HEK293 (cell line): ENCODE measurements around the gene ODAD4.

ENCODE experiments used
- EGR2 ChIP-seq: fragments of 450-650 bp; formaldehyde crosslinking; IDR thresholded peaks from 2 replicates; pipeline ENCODE4 v1.5.1; 2016; ENCODE audit warnings: low read depth, missing biosample characterization, missing genetic modification characterization
- GLIS1 ChIP-seq: fragments of 450-650 bp; formaldehyde crosslinking; IDR thresholded peaks from 2 replicates; pipeline ENCODE4 v1.5.1; 2016; ENCODE audit warnings: missing biosample characterization, missing genetic modification characterization
- HOXA7 ChIP-seq: sonication (generic); formaldehyde crosslinking; IDR thresholded peaks from 2 replicates; pipeline ENCODE4 v1.8.1; 2022; ENCODE audit warnings: missing genetic modification reagents, borderline replicate concordance
- OVOL3 ChIP-seq: fragments of 450-650 bp; formaldehyde crosslinking; IDR thresholded peaks from 2 replicates; pipeline ENCODE4 v1.5.1; 2016; ENCODE audit warnings: missing biosample characterization, missing genetic modification characterization
- PRDM1 ChIP-seq: fragments of 450-650 bp; formaldehyde crosslinking; IDR thresholded peaks from 2 replicates; pipeline ENCODE4; 2016; ENCODE audit warnings: missing biosample characterization, missing genetic modification characterization
- RBAK ChIP-seq: fragments of 450-650 bp; formaldehyde crosslinking; IDR thresholded peaks from 2 replicates; pipeline ENCODE4 v1.5.1; 2016; ENCODE audit warnings: missing biosample characterization, missing genetic modification characterization
- ZBTB8A ChIP-seq: fragments of 450-650 bp; formaldehyde crosslinking; IDR thresholded peaks from 2 replicates; pipeline ENCODE4 v1.5.1; 2016; ENCODE audit warnings: missing biosample characterization, missing genetic modification characterization
- ZFP41 ChIP-seq: fragments of 450-650 bp; formaldehyde crosslinking; IDR thresholded peaks from 2 replicates; pipeline ENCODE4 v1.5.1; 2016; ENCODE audit warnings: missing biosample characterization, missing genetic modification characterization, borderline replicate concordance
- ZNF174 ChIP-seq: fragments of 450-650 bp; formaldehyde crosslinking; IDR thresholded peaks from 2 replicates; pipeline ENCODE4 v1.5.0; 2017; ENCODE audit warnings: missing biosample characterization, mild to moderate bottlenecking, missing genetic modification characterization
- ZNF184 ChIP-seq: fragments of 450-650 bp; IDR thresholded peaks from 2 replicates; pipeline ENCODE4 v1.5.1; 2018; ENCODE audit warnings: missing biosample characterization, mild to moderate bottlenecking, missing genetic modification characterization
- ZNF23 ChIP-seq: fragments of 450-650 bp; formaldehyde crosslinking; IDR thresholded peaks from 2 replicates; pipeline ENCODE4 v1.5.1; 2016; ENCODE audit warnings: missing biosample characterization, missing genetic modification characterization, borderline replicate concordance
- ZNF292 ChIP-seq: fragments of 450-650 bp; formaldehyde crosslinking; IDR thresholded peaks from 2 replicates; pipeline ENCODE4 v1.5.1; 2016; ENCODE audit warnings: low read depth, missing biosample characterization, missing genetic modification characterization, borderline replicate concordance
- ZNF394 ChIP-seq: fragments of 450-650 bp; formaldehyde crosslinking; IDR thresholded peaks from 2 replicates; pipeline ENCODE4 v1.5.1; 2016; ENCODE audit warnings: missing biosample characterization, missing genetic modification characterization, mild to moderate bottlenecking, moderate library complexity, borderline replicate concordance
- ZNF529 ChIP-seq: fragments of 450-650 bp; formaldehyde crosslinking; IDR thresholded peaks from 2 replicates; pipeline ENCODE4 v1.5.1; 2017; ENCODE audit warnings: missing genetic modification characterization, missing biosample characterization; ENCODE audit not compliant: insufficient replicate concordance
- ZNF530 ChIP-seq: fragments of 450-650 bp; formaldehyde crosslinking; IDR thresholded peaks from 2 replicates; pipeline ENCODE4 v1.5.1; 2016; ENCODE audit warnings: low read depth, missing biosample characterization, missing genetic modification characterization
- TF ChIP-seq, protein P1 (sequence below): fragments of 450-650 bp; formaldehyde crosslinking; IDR thresholded peaks from 2 replicates; pipeline ENCODE4 v1.5.1; 2016; ENCODE audit warnings: missing biosample characterization, missing genetic modification characterization
- TF ChIP-seq, protein P2 (sequence below): fragments of 450-650 bp; formaldehyde crosslinking; IDR thresholded peaks from 2 replicates; pipeline ENCODE4 v1.5.1; 2017; ENCODE audit warnings: missing biosample characterization, missing genetic modification characterization
- TF ChIP-seq, protein P3 (sequence below): fragments of 450-650 bp; formaldehyde crosslinking; IDR thresholded peaks from 2 replicates; pipeline ENCODE4 v1.5.1; 2016; ENCODE audit warnings: missing biosample characterization, missing genetic modification characterization
- TF ChIP-seq, protein P4 (sequence below): fragments of 450-650 bp; formaldehyde crosslinking; IDR thresholded peaks from 2 replicates; pipeline ENCODE4 v1.5.0; 2017; ENCODE audit warnings: missing biosample characterization, missing genetic modification characterization, borderline replicate concordance
- TF ChIP-seq, protein P5 (sequence below): fragments of 450-650 bp; formaldehyde crosslinking; IDR thresholded peaks from 2 replicates; pipeline ENCODE4 v1.5.1; 2016; ENCODE audit warnings: missing biosample characterization, missing genetic modification characterization
- TF ChIP-seq, protein P6 (sequence below): fragments of 450-650 bp; formaldehyde crosslinking; optimal IDR thresholded peaks from 2 replicates; pipeline ENCODE3; 2016; ENCODE audit warnings: missing biosample characterization, mild to moderate bottlenecking, missing genetic modification characterization
- TF ChIP-seq, protein P7 (sequence below): fragments of 450-650 bp; formaldehyde crosslinking; IDR thresholded peaks from 2 replicates; pipeline ENCODE4 v1.5.1; 2016; ENCODE audit warnings: missing biosample characterization, missing genetic modification characterization, borderline replicate concordance
- TF ChIP-seq, protein P8 (sequence below): fragments of 450-650 bp; formaldehyde crosslinking; IDR thresholded peaks from 2 replicates; pipeline ENCODE4 v1.5.1; 2016; ENCODE audit warnings: missing biosample characterization, missing genetic modification characterization

Gene ODAD4

DNA sequence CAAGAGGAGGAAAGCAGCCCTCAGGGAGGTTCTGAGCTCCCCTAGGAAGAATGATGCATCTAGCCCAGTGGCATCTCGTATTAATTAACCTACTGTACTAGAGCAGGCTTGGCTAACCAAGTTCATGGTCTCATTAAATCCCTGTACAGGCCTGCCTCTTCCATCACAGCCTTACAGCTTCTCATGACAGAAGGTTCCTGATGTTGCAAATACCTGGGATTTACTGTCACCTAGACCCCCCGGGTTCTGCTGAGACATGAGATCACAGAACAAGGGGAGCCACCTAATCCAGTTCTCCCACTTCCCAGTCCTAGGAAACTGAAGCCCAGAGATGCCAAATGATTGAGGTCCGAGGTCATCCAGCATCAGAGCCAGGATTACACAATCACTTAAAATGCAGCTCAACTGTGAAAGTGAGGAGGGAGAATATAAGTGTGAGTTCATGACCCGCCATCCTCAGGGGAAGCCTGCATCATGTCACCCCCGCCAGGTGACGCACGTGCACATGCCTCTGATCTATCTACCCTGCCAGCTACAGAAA, 35.6 kb upstream of the ODAD4 start (continued):
- TF ChIP-seq, protein P1, sequence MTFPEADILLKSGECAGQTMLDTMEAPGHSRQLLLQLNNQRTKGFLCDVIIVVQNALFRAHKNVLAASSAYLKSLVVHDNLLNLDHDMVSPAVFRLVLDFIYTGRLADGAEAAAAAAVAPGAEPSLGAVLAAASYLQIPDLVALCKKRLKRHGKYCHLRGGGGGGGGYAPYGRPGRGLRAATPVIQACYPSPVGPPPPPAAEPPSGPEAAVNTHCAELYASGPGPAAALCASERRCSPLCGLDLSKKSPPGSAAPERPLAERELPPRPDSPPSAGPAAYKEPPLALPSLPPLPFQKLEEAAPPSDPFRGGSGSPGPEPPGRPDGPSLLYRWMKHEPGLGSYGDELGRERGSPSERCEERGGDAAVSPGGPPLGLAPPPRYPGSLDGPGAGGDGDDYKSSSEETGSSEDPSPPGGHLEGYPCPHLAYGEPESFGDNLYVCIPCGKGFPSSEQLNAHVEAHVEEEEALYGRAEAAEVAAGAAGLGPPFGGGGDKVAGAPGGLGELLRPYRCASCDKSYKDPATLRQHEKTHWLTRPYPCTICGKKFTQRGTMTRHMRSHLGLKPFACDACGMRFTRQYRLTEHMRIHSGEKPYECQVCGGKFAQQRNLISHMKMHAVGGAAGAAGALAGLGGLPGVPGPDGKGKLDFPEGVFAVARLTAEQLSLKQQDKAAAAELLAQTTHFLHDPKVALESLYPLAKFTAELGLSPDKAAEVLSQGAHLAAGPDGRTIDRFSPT (tag by site-specific recombination), result 0 out of 2 replicates have a peak, but pooled peaks have one; percentile 22
- TF ChIP-seq, protein P2, sequence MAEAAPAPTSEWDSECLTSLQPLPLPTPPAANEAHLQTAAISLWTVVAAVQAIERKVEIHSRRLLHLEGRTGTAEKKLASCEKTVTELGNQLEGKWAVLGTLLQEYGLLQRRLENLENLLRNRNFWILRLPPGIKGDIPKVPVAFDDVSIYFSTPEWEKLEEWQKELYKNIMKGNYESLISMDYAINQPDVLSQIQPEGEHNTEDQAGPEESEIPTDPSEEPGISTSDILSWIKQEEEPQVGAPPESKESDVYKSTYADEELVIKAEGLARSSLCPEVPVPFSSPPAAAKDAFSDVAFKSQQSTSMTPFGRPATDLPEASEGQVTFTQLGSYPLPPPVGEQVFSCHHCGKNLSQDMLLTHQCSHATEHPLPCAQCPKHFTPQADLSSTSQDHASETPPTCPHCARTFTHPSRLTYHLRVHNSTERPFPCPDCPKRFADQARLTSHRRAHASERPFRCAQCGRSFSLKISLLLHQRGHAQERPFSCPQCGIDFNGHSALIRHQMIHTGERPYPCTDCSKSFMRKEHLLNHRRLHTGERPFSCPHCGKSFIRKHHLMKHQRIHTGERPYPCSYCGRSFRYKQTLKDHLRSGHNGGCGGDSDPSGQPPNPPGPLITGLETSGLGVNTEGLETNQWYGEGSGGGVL (tag by site-specific recombination), result peak; percentile 63
- TF ChIP-seq, protein P3, sequence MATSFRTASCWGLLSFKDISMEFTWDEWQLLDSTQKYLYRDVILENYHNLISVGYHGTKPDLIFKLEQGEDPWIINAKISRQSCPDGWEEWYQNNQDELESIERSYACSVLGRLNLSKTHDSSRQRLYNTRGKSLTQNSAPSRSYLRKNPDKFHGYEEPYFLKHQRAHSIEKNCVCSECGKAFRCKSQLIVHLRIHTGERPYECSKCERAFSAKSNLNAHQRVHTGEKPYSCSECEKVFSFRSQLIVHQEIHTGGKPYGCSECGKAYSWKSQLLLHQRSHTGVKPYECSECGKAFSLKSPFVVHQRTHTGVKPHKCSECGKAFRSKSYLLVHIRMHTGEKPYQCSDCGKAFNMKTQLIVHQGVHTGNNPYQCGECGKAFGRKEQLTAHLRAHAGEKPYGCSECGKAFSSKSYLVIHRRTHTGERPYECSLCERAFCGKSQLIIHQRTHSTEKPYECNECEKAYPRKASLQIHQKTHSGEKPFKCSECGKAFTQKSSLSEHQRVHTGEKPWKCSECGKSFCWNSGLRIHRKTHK (tag by site-specific recombination), result no peak
- TF ChIP-seq, protein P4, sequence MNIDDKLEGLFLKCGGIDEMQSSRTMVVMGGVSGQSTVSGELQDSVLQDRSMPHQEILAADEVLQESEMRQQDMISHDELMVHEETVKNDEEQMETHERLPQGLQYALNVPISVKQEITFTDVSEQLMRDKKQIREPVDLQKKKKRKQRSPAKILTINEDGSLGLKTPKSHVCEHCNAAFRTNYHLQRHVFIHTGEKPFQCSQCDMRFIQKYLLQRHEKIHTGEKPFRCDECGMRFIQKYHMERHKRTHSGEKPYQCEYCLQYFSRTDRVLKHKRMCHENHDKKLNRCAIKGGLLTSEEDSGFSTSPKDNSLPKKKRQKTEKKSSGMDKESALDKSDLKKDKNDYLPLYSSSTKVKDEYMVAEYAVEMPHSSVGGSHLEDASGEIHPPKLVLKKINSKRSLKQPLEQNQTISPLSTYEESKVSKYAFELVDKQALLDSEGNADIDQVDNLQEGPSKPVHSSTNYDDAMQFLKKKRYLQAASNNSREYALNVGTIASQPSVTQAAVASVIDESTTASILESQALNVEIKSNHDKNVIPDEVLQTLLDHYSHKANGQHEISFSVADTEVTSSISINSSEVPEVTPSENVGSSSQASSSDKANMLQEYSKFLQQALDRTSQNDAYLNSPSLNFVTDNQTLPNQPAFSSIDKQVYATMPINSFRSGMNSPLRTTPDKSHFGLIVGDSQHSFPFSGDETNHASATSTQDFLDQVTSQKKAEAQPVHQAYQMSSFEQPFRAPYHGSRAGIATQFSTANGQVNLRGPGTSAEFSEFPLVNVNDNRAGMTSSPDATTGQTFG (tag by site-specific recombination), result no peak
- TF ChIP-seq ZNF174 (tag by site-specific recombination), result no peak
- TF ChIP-seq ZNF530 (tag by site-specific recombination), result no peak
- no peak for TF ChIP-seq ZNF529 (tag by site-specific recombination)
- no peak for TF ChIP-seq ZNF184 (tag by site-specific recombination)
- TF ChIP-seq ZNF292 (tag by site-specific recombination), result no peak
- TF ChIP-seq ZNF394 (tag by site-specific recombination), result 0 out of 2 replicates have a peak, but pooled peaks have one; percentile 25
- no peak for TF ChIP-seq HOXA7 (CRISPR knock-in tag)
- no peak for TF ChIP-seq ZBTB8A
- TF ChIP-seq, protein P5, sequence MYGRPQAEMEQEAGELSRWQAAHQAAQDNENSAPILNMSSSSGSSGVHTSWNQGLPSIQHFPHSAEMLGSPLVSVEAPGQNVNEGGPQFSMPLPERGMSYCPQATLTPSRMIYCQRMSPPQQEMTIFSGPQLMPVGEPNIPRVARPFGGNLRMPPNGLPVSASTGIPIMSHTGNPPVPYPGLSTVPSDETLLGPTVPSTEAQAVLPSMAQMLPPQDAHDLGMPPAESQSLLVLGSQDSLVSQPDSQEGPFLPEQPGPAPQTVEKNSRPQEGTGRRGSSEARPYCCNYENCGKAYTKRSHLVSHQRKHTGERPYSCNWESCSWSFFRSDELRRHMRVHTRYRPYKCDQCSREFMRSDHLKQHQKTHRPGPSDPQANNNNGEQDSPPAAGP (tag by site-specific recombination), result peak; percentile 74; the same call in 1 of the 2 replicates
- TF ChIP-seq RBAK (tag by site-specific recombination), result no peak
- TF ChIP-seq PRDM1 (tag by site-specific recombination), result peak; percentile 77
- TF ChIP-seq ZFP41 (tag by site-specific recombination), result no peak
- peak; percentile 98 for TF ChIP-seq GLIS1 (tag by site-specific recombination)
- no peak for TF ChIP-seq ZNF23
- TF ChIP-seq, protein P6, sequence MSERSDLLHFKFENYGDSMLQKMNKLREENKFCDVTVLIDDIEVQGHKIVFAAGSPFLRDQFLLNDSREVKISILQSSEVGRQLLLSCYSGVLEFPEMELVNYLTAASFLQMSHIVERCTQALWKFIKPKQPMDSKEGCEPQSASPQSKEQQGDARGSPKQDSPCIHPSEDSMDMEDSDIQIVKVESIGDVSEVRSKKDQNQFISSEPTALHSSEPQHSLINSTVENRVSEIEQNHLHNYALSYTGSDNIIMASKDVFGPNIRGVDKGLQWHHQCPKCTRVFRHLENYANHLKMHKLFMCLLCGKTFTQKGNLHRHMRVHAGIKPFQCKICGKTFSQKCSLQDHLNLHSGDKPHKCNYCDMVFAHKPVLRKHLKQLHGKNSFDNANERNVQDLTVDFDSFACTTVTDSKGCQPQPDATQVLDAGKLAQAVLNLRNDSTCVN (tag by site-specific recombination), result no peak
- TF ChIP-seq OVOL3, result no peak
- TF ChIP-seq, protein P7, sequence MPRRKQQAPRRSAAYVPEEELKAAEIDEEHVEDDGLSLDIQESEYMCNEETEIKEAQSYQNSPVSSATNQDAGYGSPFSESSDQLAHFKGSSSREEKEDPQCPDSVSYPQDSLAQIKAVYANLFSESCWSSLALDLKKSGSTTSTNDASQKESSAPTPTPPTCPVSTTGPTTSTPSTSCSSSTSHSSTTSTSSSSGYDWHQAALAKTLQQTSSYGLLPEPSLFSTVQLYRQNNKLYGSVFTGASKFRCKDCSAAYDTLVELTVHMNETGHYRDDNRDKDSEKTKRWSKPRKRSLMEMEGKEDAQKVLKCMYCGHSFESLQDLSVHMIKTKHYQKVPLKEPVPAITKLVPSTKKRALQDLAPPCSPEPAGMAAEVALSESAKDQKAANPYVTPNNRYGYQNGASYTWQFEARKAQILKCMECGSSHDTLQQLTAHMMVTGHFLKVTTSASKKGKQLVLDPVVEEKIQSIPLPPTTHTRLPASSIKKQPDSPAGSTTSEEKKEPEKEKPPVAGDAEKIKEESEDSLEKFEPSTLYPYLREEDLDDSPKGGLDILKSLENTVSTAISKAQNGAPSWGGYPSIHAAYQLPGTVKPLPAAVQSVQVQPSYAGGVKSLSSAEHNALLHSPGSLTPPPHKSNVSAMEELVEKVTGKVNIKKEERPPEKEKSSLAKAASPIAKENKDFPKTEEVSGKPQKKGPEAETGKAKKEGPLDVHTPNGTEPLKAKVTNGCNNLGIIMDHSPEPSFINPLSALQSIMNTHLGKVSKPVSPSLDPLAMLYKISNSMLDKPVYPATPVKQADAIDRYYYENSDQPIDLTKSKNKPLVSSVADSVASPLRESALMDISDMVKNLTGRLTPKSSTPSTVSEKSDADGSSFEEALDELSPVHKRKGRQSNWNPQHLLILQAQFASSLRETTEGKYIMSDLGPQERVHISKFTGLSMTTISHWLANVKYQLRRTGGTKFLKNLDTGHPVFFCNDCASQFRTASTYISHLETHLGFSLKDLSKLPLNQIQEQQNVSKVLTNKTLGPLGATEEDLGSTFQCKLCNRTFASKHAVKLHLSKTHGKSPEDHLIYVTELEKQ (tag by site-specific recombination), result peak; percentile 62; the same call in 1 of the 2 replicates
- TF ChIP-seq, protein P8, sequence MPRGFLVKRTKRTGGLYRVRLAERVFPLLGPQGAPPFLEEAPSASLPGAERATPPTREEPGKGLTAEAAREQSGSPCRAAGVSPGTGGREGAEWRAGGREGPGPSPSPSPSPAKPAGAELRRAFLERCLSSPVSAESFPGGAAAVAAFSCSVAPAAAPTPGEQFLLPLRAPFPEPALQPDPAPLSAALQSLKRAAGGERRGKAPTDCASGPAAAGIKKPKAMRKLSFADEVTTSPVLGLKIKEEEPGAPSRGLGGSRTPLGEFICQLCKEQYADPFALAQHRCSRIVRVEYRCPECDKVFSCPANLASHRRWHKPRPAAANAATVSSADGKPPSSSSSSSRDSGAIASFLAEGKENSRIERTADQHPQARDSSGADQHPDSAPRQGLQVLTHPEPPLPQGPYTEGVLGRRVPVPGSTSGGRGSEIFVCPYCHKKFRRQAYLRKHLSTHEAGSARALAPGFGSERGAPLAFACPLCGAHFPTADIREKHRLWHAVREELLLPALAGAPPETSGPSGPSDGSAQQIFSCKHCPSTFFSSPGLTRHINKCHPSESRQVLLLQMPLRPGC (tag by site-specific recombination), result no peak; the same call in 1 of the 2 replicates
- no peak for TF ChIP-seq EGR2 (tag by site-specific recombination)
